NB4 (cell line): ENCODE measurements around the gene CCDC181.
A peak's percentile ranks its signal among the peaks of the same experiment; 100 is the strongest.

ENCODE experiments used
- DNase-seq: peaks from one replicate; pipeline ENCODE4 v3.0.0; 2010; ENCODE audit warnings: low read depth
- H3K4me3 ChIP-seq: one replicate; pipeline ENCODE4 v1.5.1; 2011; ENCODE audit warnings: mild to moderate bottlenecking, low read depth, low read length, moderate library complexity
- MYC ChIP-seq: IDR thresholded peaks from 2 replicates; pipeline ENCODE4 v1.6.1; 2011; ENCODE audit warnings: low read depth, low read length
- POLR2A ChIP-seq: IDR thresholded peaks from 2 replicates; pipeline ENCODE4 v1.6.1; 2011; ENCODE audit warnings: mild to moderate bottlenecking; ENCODE audit not compliant: insufficient read length; ENCODE audit errors: extremely low read depth
- TF ChIP-seq, protein P1 (sequence below): IDR thresholded peaks from one replicate; pipeline ENCODE4 v1.5.1; 2012; ENCODE audit warnings: low read depth, low read length
- TF ChIP-seq, protein P2 (sequence below): IDR thresholded peaks from 2 replicates; pipeline ENCODE4 v1.6.1; 2011; ENCODE audit warnings: low read depth, low read length

The CCDC181 gene

DNA sequence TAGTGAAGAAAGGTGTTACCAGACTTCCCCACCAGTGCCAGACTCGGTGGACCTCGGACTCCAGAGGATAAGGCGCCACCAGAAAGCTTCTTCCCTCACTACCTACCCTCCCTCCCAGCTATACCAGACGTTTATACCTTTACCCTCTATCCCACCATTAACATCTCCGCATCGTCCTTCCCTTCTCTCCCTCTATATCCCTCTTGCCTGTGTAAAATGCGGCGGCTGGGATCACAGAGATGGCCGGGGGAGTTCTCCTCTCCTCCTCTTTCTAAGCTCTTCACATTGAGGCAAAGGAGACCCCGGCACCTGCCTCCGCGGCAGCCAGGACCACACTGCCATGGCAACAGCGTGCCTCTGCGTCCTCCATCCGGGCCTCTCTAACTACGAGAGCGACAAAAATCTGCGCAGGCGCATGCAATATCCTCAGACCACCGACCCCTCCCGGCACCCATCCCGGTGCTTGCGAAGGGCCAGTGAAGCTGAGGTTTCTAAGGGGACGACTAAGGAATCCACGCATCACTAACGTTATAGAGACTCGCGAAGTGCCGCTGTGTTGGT lies at the start of gene CCDC181:
TSS of gene CCDC181 (minus strand) at position 394 of the 561 bp plus-strand sequence. CDS start 2,547 bp downstream, outside the sequence.
- no peak for TF ChIP-seq MYC
- TF ChIP-seq, protein P1, sequence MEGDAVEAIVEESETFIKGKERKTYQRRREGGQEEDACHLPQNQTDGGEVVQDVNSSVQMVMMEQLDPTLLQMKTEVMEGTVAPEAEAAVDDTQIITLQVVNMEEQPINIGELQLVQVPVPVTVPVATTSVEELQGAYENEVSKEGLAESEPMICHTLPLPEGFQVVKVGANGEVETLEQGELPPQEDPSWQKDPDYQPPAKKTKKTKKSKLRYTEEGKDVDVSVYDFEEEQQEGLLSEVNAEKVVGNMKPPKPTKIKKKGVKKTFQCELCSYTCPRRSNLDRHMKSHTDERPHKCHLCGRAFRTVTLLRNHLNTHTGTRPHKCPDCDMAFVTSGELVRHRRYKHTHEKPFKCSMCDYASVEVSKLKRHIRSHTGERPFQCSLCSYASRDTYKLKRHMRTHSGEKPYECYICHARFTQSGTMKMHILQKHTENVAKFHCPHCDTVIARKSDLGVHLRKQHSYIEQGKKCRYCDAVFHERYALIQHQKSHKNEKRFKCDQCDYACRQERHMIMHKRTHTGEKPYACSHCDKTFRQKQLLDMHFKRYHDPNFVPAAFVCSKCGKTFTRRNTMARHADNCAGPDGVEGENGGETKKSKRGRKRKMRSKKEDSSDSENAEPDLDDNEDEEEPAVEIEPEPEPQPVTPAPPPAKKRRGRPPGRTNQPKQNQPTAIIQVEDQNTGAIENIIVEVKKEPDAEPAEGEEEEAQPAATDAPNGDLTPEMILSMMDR, result no peak
- no peak for TF ChIP-seq POLR2A
- TF ChIP-seq, protein P2, sequence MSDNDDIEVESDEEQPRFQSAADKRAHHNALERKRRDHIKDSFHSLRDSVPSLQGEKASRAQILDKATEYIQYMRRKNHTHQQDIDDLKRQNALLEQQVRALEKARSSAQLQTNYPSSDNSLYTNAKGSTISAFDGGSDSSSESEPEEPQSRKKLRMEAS, result no peak
- no peak within 1 kb of the TSS for H3K4me3 ChIP-seq
- DNase-seq, result no peak

DNA sequence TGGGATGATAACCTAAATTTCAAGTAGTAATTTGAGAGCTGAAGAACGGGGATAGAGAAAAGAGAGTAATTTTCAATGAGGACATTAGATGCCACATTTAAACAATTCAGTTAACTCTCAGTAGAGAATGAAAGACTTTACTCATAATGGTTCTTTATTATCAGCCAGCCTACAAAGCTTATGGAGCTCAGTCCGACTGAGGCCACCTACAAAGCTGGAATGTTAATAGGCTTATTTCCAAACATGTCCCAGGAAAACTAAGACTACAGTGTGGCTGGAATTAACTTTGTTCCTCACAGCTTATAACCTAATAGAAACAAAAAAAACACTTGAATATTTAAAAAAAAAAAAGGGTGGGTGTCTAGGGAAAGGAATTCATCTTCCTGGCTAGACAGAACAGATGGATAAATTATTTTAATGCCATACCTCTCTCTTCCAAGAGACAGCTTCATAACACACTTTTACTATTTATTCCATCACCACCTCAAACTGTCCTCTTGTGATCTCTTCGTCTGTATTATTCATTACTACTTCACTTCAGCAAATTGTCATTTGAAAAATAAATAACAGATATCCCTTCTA lies 48.6 kb upstream of the CCDC181 start:
- TF ChIP-seq, protein P1, result no peak
- TF ChIP-seq, protein P2, result no peak
- TF ChIP-seq MYC (no peak), POLR2A (no peak)
- DNase-seq, result no peak
- no peak overlapping the region for H3K4me3 ChIP-seq

DNA sequence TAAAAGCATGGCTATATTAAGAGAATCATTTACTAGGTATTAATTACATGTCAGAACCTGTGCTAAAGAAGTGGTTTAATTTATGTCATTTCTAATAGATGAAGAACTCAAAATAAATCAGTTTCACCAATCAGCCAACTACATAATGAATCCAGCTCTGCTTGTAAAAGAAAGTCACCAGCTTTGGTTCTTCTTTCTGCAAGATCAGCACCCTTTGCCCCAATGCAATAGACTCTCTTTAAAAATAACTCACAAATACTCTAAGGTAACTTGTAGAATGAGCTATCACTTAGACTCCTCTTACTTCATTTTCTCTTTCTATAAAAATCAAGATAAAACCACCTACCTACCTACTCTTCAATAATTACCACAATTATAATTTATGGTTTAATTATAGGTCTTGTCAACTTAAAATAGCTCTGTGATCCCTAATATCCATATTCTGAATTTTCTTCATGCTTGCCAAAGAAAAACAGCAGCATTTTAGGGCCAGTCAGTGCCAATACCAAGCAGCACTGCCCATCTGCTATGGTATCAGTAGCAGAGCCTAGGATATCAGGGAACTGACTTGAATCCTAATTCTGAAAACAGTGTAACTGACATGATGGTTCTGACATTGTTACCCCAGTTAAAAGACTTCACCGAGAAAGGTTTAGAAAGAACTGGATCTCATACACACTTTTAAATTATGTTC lies 47.2 kb upstream of the CCDC181 start:
- no peak overlapping the region for H3K4me3 ChIP-seq
- TF ChIP-seq, protein P2, result no peak
- no peak for DNase-seq

DNA sequence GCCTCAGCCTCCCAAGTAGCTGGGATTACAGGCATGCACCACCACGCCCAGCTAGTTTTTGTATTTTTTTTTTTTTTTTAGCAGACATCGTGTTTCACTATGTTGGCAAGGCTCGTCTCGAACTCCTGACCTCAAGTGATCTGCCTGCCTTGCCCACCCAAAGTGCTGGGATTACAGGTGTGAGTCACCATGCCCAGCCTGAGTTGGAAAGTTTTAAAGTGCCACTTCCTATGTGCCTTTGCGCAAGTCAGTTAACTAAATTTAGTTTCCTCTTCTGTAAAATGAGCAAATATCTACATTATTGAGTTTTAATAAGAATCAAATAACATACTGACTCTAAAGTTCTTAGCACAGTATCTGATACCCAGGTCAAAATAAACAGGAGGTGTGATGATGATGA lies 46.1 kb upstream of the CCDC181 start:
- TF ChIP-seq, protein P2, result no peak
- TF ChIP-seq, protein P1, result no peak
- no peak for TF ChIP-seq MYC
- TF ChIP-seq POLR2A, result no peak
- peak; percentile 35 for DNase-seq
- H3K4me3 ChIP-seq, result no peak overlapping the region

DNA sequence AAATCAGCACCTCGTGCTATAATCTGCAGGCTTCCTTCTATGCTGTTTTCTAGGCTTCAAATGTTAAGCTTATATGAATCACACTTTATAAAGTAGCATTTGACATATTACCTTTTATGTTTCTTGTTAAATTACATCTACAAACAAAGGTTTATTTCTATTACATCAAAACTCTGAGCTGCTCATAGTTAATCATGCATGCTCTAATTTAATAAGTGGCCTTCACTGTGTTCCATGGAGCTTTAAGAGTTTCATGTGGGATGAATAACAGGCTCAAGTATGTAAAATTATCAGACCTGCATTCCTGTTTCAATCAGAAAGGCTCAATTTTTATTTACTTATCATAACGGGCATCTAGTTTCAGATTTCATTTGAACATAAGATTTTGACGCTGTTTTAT lies 45.5 kb upstream of the CCDC181 start:
- no peak overlapping the region for H3K4me3 ChIP-seq
- DNase-seq, result no peak
- TF ChIP-seq POLR2A, result no peak
- TF ChIP-seq MYC, result no peak
- TF ChIP-seq, protein P2, result no peak
- TF ChIP-seq, protein P1, result no peak

DNA sequence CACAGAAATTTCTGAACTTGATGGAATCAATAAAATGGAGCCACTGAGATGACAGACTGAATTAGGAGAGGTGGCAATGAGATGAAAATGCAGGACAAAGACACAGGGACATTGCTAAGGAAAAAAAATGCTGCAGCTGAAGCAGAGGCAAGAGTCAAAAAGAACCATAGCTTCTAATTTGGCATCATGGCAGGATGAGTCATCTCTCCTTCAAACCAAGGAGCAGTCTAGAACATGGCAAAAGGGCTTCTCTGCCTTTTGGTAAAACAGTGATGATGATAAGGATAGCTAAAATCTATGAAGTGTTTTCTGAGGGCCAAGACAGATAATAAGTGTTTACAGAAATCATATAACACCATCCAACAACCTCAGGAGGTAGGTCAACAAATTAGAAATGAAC lies 41.7 kb upstream of the CCDC181 start:
- no peak overlapping the region for H3K4me3 ChIP-seq
- no peak for DNase-seq
- TF ChIP-seq, protein P2, result no peak
